Heart left ventricle (tissue), 16 donors: ENCODE results near the gene FOXL1. TPM values are rescaled to one million over a fixed set of nuclear protein-coding genes. Genes with fewer than 3 reads are reported as not detected.

ENCODE experiments used
- ATAC-seq, 4 donors: fragments of 200-7000 bp; cut with Tn5 transposase; one replicate each; pipeline ENCODE4 v1.9.1; 2020 to 2022; ENCODE audit warnings: moderate library complexity in 4 of 4, mild to moderate bottlenecking in 3 of 4, moderate number of reproducible peaks in 1 of 4
- DNase-seq, 5 donors: peaks; one replicate each; pipeline ENCODE4 v3.0.0-alpha.2; 2020
- H3K27ac ChIP-seq, 12 donors: fragments of 200-600 bp; sonication (generic) in 4 of 12; one replicate each; pipeline versions ENCODE4 v1.5.0 to v1.8.0; 2016 to 2022; ENCODE audit warnings: mild to moderate bottlenecking in 2 of 12
- H3K27me3 ChIP-seq, 9 donors: fragments of 200-600 bp; sonication (generic) in 2 of 9; one replicate each; pipeline versions ENCODE4 v1.5.1 to v1.8.0; 2016 to 2022; ENCODE audit warnings: mild to moderate bottlenecking in 3 of 9
- H3K36me3 ChIP-seq, 9 donors: fragments of 200-600 bp; sonication (generic) in 2 of 9; one replicate each; pipeline versions ENCODE4 v1.5.0 to v1.8.0; 2018 to 2022; ENCODE audit warnings: mild to moderate bottlenecking in 2 of 9
- H3K4me1 ChIP-seq, 12 donors: fragments of 200-600 bp; sonication (generic) in 4 of 12; one replicate each; pipeline versions ENCODE4 v1.5.0 to v1.8.0; 2016 to 2022; ENCODE audit warnings: mild to moderate bottlenecking in 3 of 12
- H3K4me3 ChIP-seq, 12 donors: fragments of 200-600 bp; sonication (generic) in 4 of 12; one replicate each; pipeline versions ENCODE4 v1.5.0 to v1.8.0; 2017 to 2022; ENCODE audit warnings: mild to moderate bottlenecking in 9 of 12, moderate library complexity in 4 of 12
- H3K9me3 ChIP-seq, 12 donors: fragments of 200-600 bp; sonication (generic) in 4 of 12; one replicate each; pipeline versions ENCODE4 v1.5.0 to v1.8.0; 2016 to 2022; ENCODE audit warnings: mild to moderate bottlenecking in 1 of 12
- CTCF ChIP-seq, 12 donors: fragments of 200-600 bp; sonication (generic) in 4 of 12; IDR thresholded peaks; one replicate each; pipeline versions ENCODE4 v1.5.0 to v1.8.0; 2018 to 2022; ENCODE audit warnings: antibody characterized with exemption in 12 of 12, mild to moderate bottlenecking in 5 of 12
- POLR2A ChIP-seq, 2 donors: fragments of 450-650 bp; IDR thresholded peaks; one replicate each; pipeline ENCODE4 v1.6.1; 2017; ENCODE audit warnings: antibody characterized with exemption in 2 of 2, mild to moderate bottlenecking in 2 of 2, moderate library complexity in 2 of 2
- WGBS, 4 donors: extraction: QIAGEN DNeasy Blood & Tissue Kit in 2 of 4; methylation state at CpG; one replicate each; pipeline versions ENCODE4 v1.1.5 to v1.1.7; 2013 to 2018; 5-methylcytosine and 5-hydroxymethylcytosine counted together
- intact Hi-C, 10 donors: fragments of 100-400 bp; cut with DNase I; formaldehyde crosslinking; loops; one replicate each; pipeline versions ENCODE4 v1.11.1 to v1.14.2; 2022
- polyA plus RNA-seq, 2 donors: library from polyadenylated mRNA; stranded (reverse); fragments of 200-250 nt; gene quantifications; one replicate each; pipeline ENCODE4 v1.2.3, GENCODE V29; 2013
- total RNA-seq, 9 donors: library from RNA; depleted of rRNA in 2 of 9; stranded (reverse); fragments of >200 nt in 2 of 9; fragmentation: NEBNext Ultra II Directional in 3 of 9; extraction: Animal tissue kit (Norgen Biotek cat#: 25700) in 3 of 9; gene quantifications; one replicate each; pipeline versions ENCODE4 v1.1.0 to v1.2.4, GENCODE V29; 2016 to 2023
- donor health status: ischemic (EF 13 %, LVEDD 7.1; RV severe dilation, severe dysfunction).
- donor health status: healthy with polysubstance abuse.
- donor health status: DM: no; HTN: yes; CAD: no.
- donor health status: DM: no; HTN: no; CAD: no.
- donor health status: ischemic (EF 25% LVEDD 6.9; RV normal size, moderate dysfunction).
- donor health status: ischemic (EF 25% LVEDD 5.7; RV mildly dilated, moderate dysfunction).
- donor health status: healthy.
- donor health status: DM: yes; HTN: yes; CAD: no.
- donor health status: ischemic (EF 35%, LVEDD 5.7; RV mildly dilated, moderate dysfunction).
- donor health status: nonischemic (EF 11% LVEDD 7.7; RV severe dilation, severe dysfunction).
- donor health status: DM: yes; HTN: yes; CAD: no.
- donor health status: PGD.
- donor health status: ischemic (EF 29% LVEDD 5.4; RV normal size, mild dysfunction).
- donor health status: nonischemic (EF 23%, LVEDD 6.1; RV moderate dilation, normal function).

The FOXL1 gene
- total and polyA plus RNA-seq, 11 donors = 0.44 to 1.4 (median 0.69) TPM

- Histone ChIP-seq H3K4me3 (peak overlapping the region; percentile 14 to 83 (median 58)), H3K27ac (peak overlapping the region in 10 of 12 donors; percentile 19 to 89 (median 64)), H3K4me1 (peaks cover 0 to 43% (median 9%) of the 10 kb centered on the region in 12 donors), H3K36me3 (no peaks in the 10 kb centered on the region), H3K9me3 (no peaks in the 10 kb centered on the region), H3K27me3 (peaks cover 20 to 100% (median 66%) of the 10 kb centered on the region in 9 donors)
- 31 to 52% (median 45%) methylated on average over 9 to 10 of the region's 10 CpGs for WGBS, 4 donors
- intact Hi-C loops = loop anchor here in 8 of 10 donors (5.0 to 10.0 kb wide), 7 partner anchors 83 to 486 kb away; no protein-coding TSS in a partner anchor
- no peak for TF ChIP-seq POLR2A (IDR thresholded peaks at IDR 0.05)
- TF ChIP-seq CTCF (IDR thresholded peaks at IDR 0.05) = no peak
- DNase-seq (no peak), ATAC-seq (no peak)
Observed at GRCh38 chr16:86571530-86571915, 6.8 kb upstream of the FOXL1 start.

- intact Hi-C loops = loop anchor here in 8 of 10 donors (5.0 to 10.0 kb wide), 7 partner anchors 83 to 485 kb away; no protein-coding TSS in a partner anchor
- peaks cover 24 to 100% (median 63%) of the 10 kb centered on the region in 9 donors for H3K27me3 ChIP-seq
- no peaks in the 10 kb centered on the region for H3K9me3 ChIP-seq
- H3K4me3 ChIP-seq = peak overlapping the region in 7 of 12 donors; percentile 56 to 83 (median 65)
- TF ChIP-seq POLR2A (IDR thresholded peaks at IDR 0.05) = no peak
- TF ChIP-seq CTCF (IDR thresholded peaks at IDR 0.05) = no peak
- ATAC-seq (no peak), DNase-seq (no peak)
- peaks cover 0 to 43% (median 10%) of the 10 kb centered on the region in 12 donors for H3K4me1 ChIP-seq
- H3K27ac ChIP-seq = peak overlapping the region in 7 of 12 donors; percentile 32 to 89 (median 67)
- no peaks in the 10 kb centered on the region for H3K36me3 ChIP-seq
- 43 to 61% (median 58%) methylated on average over 12 of the region's 12 CpGs for WGBS, 4 donors
Observed at GRCh38 chr16:86572041-86572521, 6.3 kb upstream of the FOXL1 start.

- no peak for TF ChIP-seq CTCF (IDR thresholded peaks at IDR 0.05)
- TF ChIP-seq POLR2A (IDR thresholded peaks at IDR 0.05) = no peak
- DNase-seq = no peak
- no peaks in the 10 kb centered on the region for H3K36me3 ChIP-seq
- peak overlapping the region in 2 of 12 donors; percentile 65 to 74 for H3K4me3 ChIP-seq
- H3K4me1 ChIP-seq = peaks cover 0 to 43% (median 10%) of the 10 kb centered on the region in 12 donors
- H3K9me3 ChIP-seq = no peaks in the 10 kb centered on the region
- no peak for ATAC-seq
- H3K27me3 ChIP-seq = peaks cover 24 to 100% (median 63%) of the 10 kb centered on the region in 9 donors
- H3K27ac ChIP-seq = peak overlapping the region in 3 of 12 donors; percentile 64 to 89 (median 81)
- 53 to 81% (median 76%) methylated on average over 8 of the region's 8 CpGs for WGBS, 4 donors
- intact Hi-C loops = loop anchor here in 8 of 10 donors (5.0 to 10.0 kb wide), 7 partner anchors 82 to 485 kb away; no protein-coding TSS in a partner anchor
Observed at GRCh38 chr16:86572606-86573005, 5.7 kb upstream of the FOXL1 start.

GRCh38 chr16:86573215-86573614 is 5.1 kb upstream of the FOXL1 start:
- TF ChIP-seq CTCF (IDR thresholded peaks at IDR 0.05) = no peak
- no peak for TF ChIP-seq POLR2A (IDR thresholded peaks at IDR 0.05)
- ATAC-seq (no peak), DNase-seq (no peak)
- H3K27me3 ChIP-seq = peaks cover 23 to 100% (median 65%) of the 10 kb centered on the region in 9 donors
- peak overlapping the region in 2 of 12 donors; percentile 9 to 86 for H3K27ac ChIP-seq
- no peaks in the 10 kb centered on the region for H3K36me3 ChIP-seq
- intact Hi-C loops = loop anchor here in 8 of 10 donors (5.0 to 10.0 kb wide), 7 partner anchors 82 to 484 kb away; no protein-coding TSS in a partner anchor
- peaks cover 0 to 49% (median 10%) of the 10 kb centered on the region in 12 donors for H3K4me1 ChIP-seq
- WGBS, 4 donors = 56 to 69% (median 62%) methylated on average over 7 to 8 of the region's 8 CpGs
- no peak overlapping the region for H3K4me3 ChIP-seq
- no peaks in the 10 kb centered on the region for H3K9me3 ChIP-seq
